ENCODE measurements around the gene PGAP2.
"Not testable (repeated sequence)": the region's sequence is repeated elsewhere in the genome, so short reads cannot be mapped to it uniquely, and the experiment has no call there.

PGAP2 gene

GRCh38 chr11:3854977-3855807 lies 46.8 kb downstream of the PGAP2 start, which contains the start of gene STIM1:
Gene STIM1 (plus strand): TSS chr11:3855664. CDS start chr11:3856271, 607 bp downstream.
- DNase-seq (ENCODE audit: low read depth in 2 of 2, low spot score in 1 of 2): peak; percentile 94 to 96

- DNase-seq (ENCODE audit: low read depth in 2 of 2, low spot score in 1 of 2): no peak
Observed at GRCh38 chr11:3855808-3856491, 47.6 kb downstream of the PGAP2 start.

- no peak for DNase-seq (ENCODE audit: low read depth in 2 of 2, low spot score in 1 of 2)
Observed at GRCh38 chr11:3856856-3857553, 48.6 kb downstream of the PGAP2 start.

- DNase-seq (ENCODE audit: low read depth in 2 of 2, low spot score in 1 of 2): no peak
Observed at GRCh38 chr11:3857628-3858027, 49.3 kb downstream of the PGAP2 start.

GRCh38 chr11:3859373-3859881 lies 51.1 kb downstream of the PGAP2 start:
- no peak for DNase-seq (ENCODE audit: low read depth in 2 of 2, low spot score in 1 of 2)

GRCh38 chr11:3860375-3860774 lies 52.0 kb downstream of the PGAP2 start:
- DNase-seq (ENCODE audit: low read depth in 2 of 2, low spot score in 1 of 2): no peak

- not testable (repeated sequence) for DNase-seq (ENCODE audit: low read depth in 2 of 2, low spot score in 1 of 2)
Observed at GRCh38 chr11:3860898-3861393, 52.6 kb downstream of the PGAP2 start.

- DNase-seq (ENCODE audit: low read depth in 2 of 2, low spot score in 1 of 2): no peak
Observed at GRCh38 chr11:3861683-3862082, 53.3 kb downstream of the PGAP2 start.

- no peak for DNase-seq (ENCODE audit: low read depth in 2 of 2, low spot score in 1 of 2)
Observed at GRCh38 chr11:3865388-3866193, 57.2 kb downstream of the PGAP2 start.

- DNase-seq (ENCODE audit: low read depth in 2 of 2, low spot score in 1 of 2): no peak
Observed at GRCh38 chr11:3866206-3866605, 57.8 kb downstream of the PGAP2 start.

- DNase-seq (ENCODE audit: low read depth in 2 of 2, low spot score in 1 of 2): no peak
Observed at GRCh38 chr11:3866836-3867208, 58.5 kb downstream of the PGAP2 start.

GRCh38 chr11:3867209-3868091 lies 59.1 kb downstream of the PGAP2 start:
- no peak for DNase-seq (ENCODE audit: low read depth in 2 of 2, low spot score in 1 of 2)

- DNase-seq (ENCODE audit: low read depth in 2 of 2, low spot score in 1 of 2): no peak
Observed at GRCh38 chr11:3873712-3874349, 65.5 kb downstream of the PGAP2 start.

All from stimulated activated CD8-positive, alpha-beta memory T cell treated with anti-CD3 and anti-CD28 coated beads, Interleukin-4, amount 100 ng/mL, for 1 hour (primary cell).